CD14-positive monocyte (primary cell): Measurements from ENCODE around the gene HIPK1. TPM values are rescaled to one million over a fixed set of nuclear protein-coding genes. Genes with fewer than 3 reads are reported as not detected.
A peak's percentile ranks its signal among the peaks of the same experiment; 100 is the strongest.

Experiments
- DNase-seq, 3 donors: peaks; one replicate each; pipeline ENCODE4 v3.0.0-alpha.2; 2011 to 2022
- H2AFZ ChIP-seq: 2 replicates; pipeline ENCODE4 v1.6.0; 2012; ENCODE audit warnings: mild to moderate bottlenecking, low read depth, low read length, inconsistent platforms; ENCODE audit not compliant: insufficient read depth, poor library complexity, severe bottlenecking
- H3K27ac ChIP-seq, 2 donors: 1 replicate in 1 of 2; 2 replicates in 1 of 2; pipeline ENCODE4 v1.5.1; 2012 to 2013; ENCODE audit warnings: low read length in 2 of 2, control low read depth in 1 of 2, inconsistent platforms in 1 of 2, low read depth in 1 of 2, mild to moderate bottlenecking in 1 of 2
- H3K27me3 ChIP-seq, 2 donors: one replicate each; pipeline versions ENCODE4 v1.6.0 to v1.6.1; 2011 to 2013; ENCODE audit warnings: low read length in 2 of 2; ENCODE audit not compliant: control insufficient read depth in 2 of 2, insufficient read depth in 2 of 2
- H3K36me3 ChIP-seq, 2 donors: replicated peaks in 1 of 2; 1 replicate in 1 of 2; 2 replicates in 1 of 2; pipeline versions ENCODE4 v1.5.1 to v1.6.1; 2012 to 2013; ENCODE audit warnings: low read length in 2 of 2, control low read depth in 1 of 2, inconsistent platforms in 1 of 2, mild to moderate bottlenecking in 1 of 2; ENCODE audit not compliant: insufficient read depth in 2 of 2, control insufficient read depth in 1 of 2
- H3K4me1 ChIP-seq, 2 donors: 1 replicate in 1 of 2; 2 replicates in 1 of 2; pipeline versions ENCODE4 v1.5.1 to v1.6.1; 2012 to 2013; ENCODE audit warnings: low read length in 2 of 2, control low read depth in 1 of 2, inconsistent platforms in 1 of 2, mild to moderate bottlenecking in 1 of 2, moderate library complexity in 1 of 2; ENCODE audit not compliant: insufficient read depth in 2 of 2, control insufficient read depth in 1 of 2
- H3K4me2 ChIP-seq: replicated peaks from 2 replicates; pipeline ENCODE3; 2012; ENCODE audit warnings: low read length, moderate library complexity, mild to moderate bottlenecking; ENCODE audit not compliant: poor library complexity, severe bottlenecking; ENCODE audit errors: extremely low read depth
- H3K4me3 ChIP-seq, 3 experiments: fragments of 200-600 bp in 1 of 3; sonication (generic) in 1 of 3; replicated peaks in 1 of 3; 1 replicate in 2 of 3; 2 replicates in 1 of 3; pipeline ENCODE4 v1.5.1; 2011 to 2013; ENCODE audit warnings: low read length in 3 of 3, mild to moderate bottlenecking in 3 of 3, control low read depth in 2 of 3, low read depth in 2 of 3, inconsistent platforms in 1 of 3, moderate library complexity in 1 of 3
- H3K79me2 ChIP-seq: 2 replicates; pipeline ENCODE4 v1.6.0; 2012; ENCODE audit warnings: mild to moderate bottlenecking, control low read depth, inconsistent platforms, low read length, moderate library complexity; ENCODE audit not compliant: insufficient read depth
- H3K9ac ChIP-seq: 2 replicates; pipeline ENCODE4 v1.6.0; 2017; ENCODE audit warnings: low read length, mild to moderate bottlenecking; ENCODE audit not compliant: insufficient read depth, poor library complexity, severe bottlenecking
- H3K9me3 ChIP-seq, 2 donors: replicated peaks in 1 of 2; 1 replicate in 1 of 2; 2 replicates in 1 of 2; pipeline versions ENCODE4 v1.5.1 to v1.6.1; 2012 to 2013; ENCODE audit warnings: low read length in 2 of 2, control low read depth in 1 of 2; ENCODE audit not compliant: control insufficient read depth in 1 of 2, insufficient read depth in 1 of 2
- H4K20me1 ChIP-seq: 2 replicates; pipeline ENCODE4 v1.6.0; 2012; ENCODE audit warnings: mild to moderate bottlenecking, low read length, control low read depth, moderate library complexity; ENCODE audit not compliant: insufficient read depth
- H3K27ac Mint-ChIP-seq, 7 donors: one replicate each; pipeline ENCODE4 v1.8.0; 2020; ENCODE audit warnings: mild to moderate bottlenecking in 7 of 7, mixed read lengths in 7 of 7, moderate library complexity in 6 of 7, inconsistent platforms in 2 of 7
- H3K27me3 Mint-ChIP-seq, 3 donors: one replicate each; pipeline ENCODE4 v1.8.0; 2021 to 2022; ENCODE audit warnings: low read depth in 3 of 3, mild to moderate bottlenecking in 3 of 3, mixed read lengths in 3 of 3, moderate library complexity in 3 of 3, inconsistent platforms in 1 of 3
- H3K36me3 Mint-ChIP-seq, 2 donors: one replicate each; pipeline ENCODE4 v1.8.0; 2020; ENCODE audit warnings: mixed read lengths in 2 of 2, inconsistent platforms in 1 of 2, mild to moderate bottlenecking in 1 of 2
- H3K4me1 Mint-ChIP-seq: one replicate; pipeline ENCODE4 v1.8.0; 2020; ENCODE audit warnings: mild to moderate bottlenecking, mixed read lengths
- H3K4me3 Mint-ChIP-seq, 2 donors: one replicate each; pipeline ENCODE4 v1.8.0; 2020; ENCODE audit warnings: mild to moderate bottlenecking in 2 of 2, mixed read lengths in 2 of 2, moderate library complexity in 1 of 2
- H3K9me3 Mint-ChIP-seq, 7 donors: one replicate each; pipeline ENCODE4 v1.8.0; 2020 to 2022; ENCODE audit warnings: mixed read lengths in 7 of 7, mild to moderate bottlenecking in 6 of 7, moderate library complexity in 6 of 7, inconsistent platforms in 2 of 7
- CTCF ChIP-seq: fragments of 200-600 bp; IDR thresholded peaks from one replicate; pipeline ENCODE4 v1.8.0; 2022; ENCODE audit warnings: antibody characterized with exemption, mild to moderate bottlenecking
- WGBS: methylation state at CpG from one replicate; pipeline ENCODE4 v1.1.5; 2013; ENCODE audit warnings: missing lambda C conversion rate; ENCODE audit not compliant: insufficient coverage; 5-methylcytosine and 5-hydroxymethylcytosine counted together
- intact Hi-C, 2 donors: fragments of 100-400 bp; cut with micrococcal nuclease; formaldehyde crosslinking; loops; one replicate each; pipeline versions ENCODE4 v1.15.0 to v1.15.1; 2023
- polyA plus RNA-seq, 3 donors: library from polyadenylated mRNA; depleted of rRNA in 1 of 3; unstranded in 2 of 3; stranded (reverse) in 1 of 3; fragments of 300-500 nt in 2 of 3; fragments of >200 nt in 1 of 3; fragmentation: Illumina TruSeq in 2 of 3; gene quantifications; 1 replicate in 2 of 3; 2 replicates in 1 of 3; pipeline ENCODE4 v1.2.3, GENCODE V29; 2012 to 2021

Gene HIPK1
- polyA plus RNA-seq, 3 donors, result 10.1 to 57.2 (median 14.8) TPM

- H3K4me3 Mint-ChIP-seq, result no peak overlapping the region
- peak overlapping the region in 4 of 7 donors; percentile 11 to 87 (median 42) for H3K27ac Mint-ChIP-seq
- no peak overlapping the region for H3K4me3 ChIP-seq
- H3K9ac ChIP-seq, result no peak overlapping the region
- no peak overlapping the region for H3K4me2 ChIP-seq
- no peaks in the 10 kb centered on the region for H3K27me3 ChIP-seq
- H3K27me3 Mint-ChIP-seq, result peaks cover 0 to 2% (median 0%) of the 10 kb centered on the region in 3 donors
- H4K20me1 ChIP-seq, result no peaks in the 10 kb centered on the region
- H3K9me3 ChIP-seq, result no peaks in the 10 kb centered on the region
- DNase-seq, result peak; percentile 12 to 15 (median 13)
- H3K79me2 ChIP-seq, result peaks cover 81% of the 10 kb centered on the region
- intact Hi-C loops, result loop anchor here in 1 of 2 donors (5.0 kb wide), 1 partner anchor 39 kb away; no protein-coding TSS in a partner anchor
- peaks cover 63% of the 10 kb centered on the region for H3K4me1 Mint-ChIP-seq
- no peak for TF ChIP-seq CTCF
- peaks cover 25 to 52% of the 10 kb centered on the region in 2 donors for H3K36me3 ChIP-seq
- no peak overlapping the region for H2AFZ ChIP-seq
- peak overlapping the region in 1 of 2 donors; percentile 39 for H3K27ac ChIP-seq
- peaks cover 45 to 62% of the 10 kb centered on the region in 2 donors for H3K36me3 Mint-ChIP-seq
- peaks cover 34 to 58% of the 10 kb centered on the region in 2 donors for H3K4me1 ChIP-seq
- no CpG with 5 or more reads among the region's 3 CpGs for WGBS
- H3K9me3 Mint-ChIP-seq, result peaks cover 0 to under 1% (median 0%) of the 10 kb centered on the region in 7 donors
These were observed 27.9 kb upstream of the HIPK1 start for GRCh38 chr1:113901191-113901590.

- H3K4me1 ChIP-seq, result peaks cover 33 to 55% of the 10 kb centered on the region in 2 donors
- H3K36me3 ChIP-seq, result peaks cover 18 to 44% of the 10 kb centered on the region in 2 donors
- intact Hi-C loops, result loop anchor here (2.0 to 5.0 kb wide), 4 partner anchors 29 to 91 kb away; partner anchors contain the start of gene RSBN1 (in 1 of the 2)
- DNase-seq, result peak in 2 of 3 donors; percentile 19 to 27
- no peaks in the 10 kb centered on the region for H3K9me3 ChIP-seq
- no peaks in the 10 kb centered on the region for H3K27me3 ChIP-seq
- H2AFZ ChIP-seq, result peak overlapping the region; percentile 79
- no peaks in the 10 kb centered on the region for H4K20me1 ChIP-seq
- H3K9ac ChIP-seq, result peak overlapping the region; percentile 79
- Mint-ChIP-seq H3K4me3 (peak overlapping the region; percentile 95 to 97), H3K9me3 (peaks cover 0 to 1% (median 0%) of the 10 kb centered on the region in 7 donors), H3K36me3 (peaks cover 31 to 51% of the 10 kb centered on the region in 2 donors), H3K4me1 (peaks cover 66% of the 10 kb centered on the region), H3K27ac (peak overlapping the region; percentile 96 to 99 (median 99)), H3K27me3 (peaks cover 0 to 2% (median 0%) of the 10 kb centered on the region in 3 donors)
- 10% methylated on average over 2 of the region's 7 CpGs for WGBS
- H3K4me3 ChIP-seq, result peak overlapping the region; percentile 84 to 96 (median 85)
- H3K27ac ChIP-seq, result peak overlapping the region; percentile 92 to 96
- TF ChIP-seq CTCF, result no peak
- H3K4me2 ChIP-seq, result peak overlapping the region; percentile 83
- peaks cover 90% of the 10 kb centered on the region for H3K79me2 ChIP-seq
These were observed 25.4 kb upstream of the HIPK1 start for GRCh38 chr1:113903501-113904292.
